Activated T-helper 1 cell treated with Interleukin-2 at 50 U/mL for 16 hours (primary cell): ENCODE results near the gene KLK3.
"Not testable (repeated sequence)": the region's sequence is repeated elsewhere in the genome, so short reads cannot be mapped to it uniquely, and the experiment has no call there.

Experiments used
- DNase-seq: peaks from one replicate; pipeline ENCODE4 v3.0.0-alpha.2; 2020; ENCODE audit warnings: low read depth

KLK3 gene

DNA sequence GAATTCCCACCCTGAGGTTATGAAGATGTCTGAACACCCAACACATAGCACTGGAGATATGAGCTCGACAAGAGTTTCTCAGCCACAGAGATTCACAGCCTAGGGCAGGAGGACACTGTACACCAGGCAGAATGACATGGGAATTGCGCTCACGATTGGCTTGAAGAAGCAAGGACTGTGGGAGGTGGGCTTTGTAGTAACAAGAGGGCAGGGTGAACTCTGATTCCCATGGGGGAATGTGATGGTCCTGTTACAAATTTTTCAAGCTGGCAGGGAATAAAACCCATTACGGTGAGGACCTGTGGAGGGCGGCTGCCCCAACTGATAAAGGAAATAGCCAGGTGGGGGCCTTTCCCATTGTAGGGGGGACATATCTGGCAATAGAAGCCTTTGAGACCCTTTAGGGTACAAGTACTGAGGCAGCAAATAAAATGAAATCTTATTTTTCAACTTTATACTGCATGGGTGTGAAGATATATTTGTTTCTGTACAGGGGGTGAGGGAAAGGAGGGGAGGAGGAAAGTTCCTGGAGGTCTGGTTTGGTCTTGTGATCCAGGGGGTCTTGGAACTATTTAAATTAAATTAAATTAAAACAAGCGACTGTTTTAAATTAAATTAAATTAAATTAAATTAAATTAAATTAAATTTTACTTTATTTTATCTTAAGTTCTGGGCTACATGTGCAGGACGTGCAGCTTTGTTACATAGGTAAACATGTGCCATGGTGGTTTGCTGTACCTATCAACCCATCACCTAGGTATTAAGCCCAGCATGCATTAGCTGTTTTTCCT lies 7.0 kb downstream of the KLK3 start:
- DNase-seq, result no peak

DNA sequence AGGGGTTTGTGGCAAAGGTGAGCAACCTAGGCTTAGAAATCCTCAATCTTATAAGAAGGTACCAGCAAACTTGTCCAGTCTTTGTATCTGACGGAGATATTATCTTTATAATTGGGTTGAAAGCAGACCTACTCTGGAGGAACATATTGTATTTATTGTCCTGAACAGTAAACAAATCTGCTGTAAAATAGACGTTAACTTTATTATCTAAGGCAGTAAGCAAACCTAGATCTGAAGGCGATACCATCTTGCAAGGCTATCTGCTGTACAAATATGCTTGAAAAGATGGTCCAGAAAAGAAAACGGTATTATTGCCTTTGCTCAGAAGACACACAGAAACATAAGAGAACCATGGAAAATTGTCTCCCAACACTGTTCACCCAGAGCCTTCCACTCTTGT lies 14.8 kb downstream of the KLK3 start:
- no peak for DNase-seq

DNA sequence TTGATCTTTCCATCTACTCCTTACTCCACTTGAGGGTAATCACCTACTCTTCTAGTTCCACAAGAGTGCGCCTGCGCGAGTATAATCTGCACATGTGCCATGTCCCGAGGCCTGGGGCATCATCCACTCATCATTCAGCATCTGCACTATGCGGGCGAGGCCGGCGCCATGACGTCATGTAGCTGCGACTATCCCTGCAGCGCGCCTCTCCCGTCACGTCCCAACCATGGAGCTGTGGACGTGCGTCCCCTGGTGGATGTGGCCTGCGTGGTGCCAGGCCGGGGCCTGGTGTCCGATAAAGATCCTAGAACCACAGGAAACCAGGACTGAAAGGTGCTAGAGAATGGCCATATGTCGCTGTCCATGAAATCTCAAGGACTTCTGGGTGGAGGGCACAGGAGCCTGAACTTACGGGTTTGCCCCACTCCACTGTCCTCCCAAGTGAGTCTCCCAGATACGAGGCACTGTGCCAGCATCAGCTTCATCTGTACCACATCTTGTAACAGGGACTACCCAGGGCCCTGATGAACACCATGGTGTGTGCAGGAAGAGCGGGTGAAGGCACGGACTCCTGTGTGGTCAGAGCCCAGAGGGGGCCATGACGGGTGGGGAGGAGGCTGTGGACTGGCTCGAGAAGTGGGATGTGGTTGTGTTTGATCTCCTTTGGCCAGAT lies 15.8 kb downstream of the KLK3 start:
- DNase-seq, result no peak

DNA sequence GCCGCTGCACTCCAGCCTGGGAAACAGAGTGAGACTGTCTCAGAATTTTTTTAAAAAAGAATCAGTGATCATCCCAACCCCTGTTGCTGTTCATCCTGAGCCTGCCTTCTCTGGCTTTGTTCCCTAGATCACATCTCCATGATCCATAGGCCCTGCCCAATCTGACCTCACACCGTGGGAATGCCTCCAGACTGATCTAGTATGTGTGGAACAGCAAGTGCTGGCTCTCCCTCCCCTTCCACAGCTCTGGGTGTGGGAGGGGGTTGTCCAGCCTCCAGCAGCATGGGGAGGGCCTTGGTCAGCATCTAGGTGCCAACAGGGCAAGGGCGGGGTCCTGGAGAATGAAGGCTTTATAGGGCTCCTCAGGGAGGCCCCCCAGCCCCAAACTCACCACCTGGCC lies 18.3 kb downstream of the KLK3 start, which contains the start of gene KLK2:
Gene KLK2, plus strand, starts transcription at position 384 of the 400 bp plus-strand sequence. CDS start 35 bp downstream, outside the sequence.
- DNase-seq, result no peak

DNA sequence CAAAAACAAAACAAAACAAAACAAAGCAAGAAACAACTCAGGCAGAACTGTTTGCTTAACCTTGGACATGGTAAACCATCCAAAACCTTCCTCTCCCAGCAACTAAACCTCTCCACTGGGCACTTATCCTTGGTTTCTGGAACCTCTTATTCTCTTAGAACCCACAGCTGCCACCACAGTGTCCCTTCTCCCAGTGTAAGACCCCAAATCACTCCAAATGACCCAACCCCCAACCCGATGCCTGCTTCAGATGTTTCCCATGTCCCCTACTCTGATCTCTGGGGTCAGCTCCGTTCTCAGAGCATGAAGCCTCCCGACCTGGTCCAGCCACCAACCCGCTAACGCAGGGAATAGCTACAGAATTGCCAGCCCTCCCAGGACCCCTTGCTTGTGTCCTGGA lies 19.5 kb downstream of the KLK3 start:
- DNase-seq, result no peak

DNA sequence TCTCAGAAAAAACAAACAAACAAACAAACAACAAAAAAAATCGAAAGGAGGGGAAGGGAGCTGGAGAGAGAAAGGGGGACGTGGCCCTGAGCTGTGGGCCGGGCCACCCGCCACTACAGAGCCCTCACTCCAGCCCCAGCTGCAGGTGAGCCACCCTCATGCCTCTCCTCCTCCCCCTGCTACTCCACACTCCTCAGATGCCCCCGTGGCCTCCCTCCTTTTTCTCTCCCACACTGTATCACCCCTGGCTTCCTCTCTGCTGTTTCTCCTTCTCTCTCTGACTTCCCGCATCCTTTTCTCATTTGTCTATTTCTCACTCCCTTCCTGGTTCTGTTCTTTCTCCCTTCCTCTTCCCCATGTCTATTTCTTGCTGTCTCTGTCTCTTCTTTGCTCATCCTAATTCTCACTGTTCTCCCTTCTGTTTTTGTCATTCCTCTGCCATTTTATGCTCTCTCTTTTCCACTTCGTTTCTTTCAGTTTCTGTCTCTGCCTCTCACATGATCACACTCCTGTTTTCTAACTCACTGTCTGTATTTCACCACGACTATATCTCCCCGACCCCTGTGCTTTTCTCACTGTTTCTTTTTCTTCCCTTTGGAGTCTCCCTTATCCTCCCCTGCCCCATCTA lies 21.2 kb downstream of the KLK3 start:
- no peak for DNase-seq

DNA sequence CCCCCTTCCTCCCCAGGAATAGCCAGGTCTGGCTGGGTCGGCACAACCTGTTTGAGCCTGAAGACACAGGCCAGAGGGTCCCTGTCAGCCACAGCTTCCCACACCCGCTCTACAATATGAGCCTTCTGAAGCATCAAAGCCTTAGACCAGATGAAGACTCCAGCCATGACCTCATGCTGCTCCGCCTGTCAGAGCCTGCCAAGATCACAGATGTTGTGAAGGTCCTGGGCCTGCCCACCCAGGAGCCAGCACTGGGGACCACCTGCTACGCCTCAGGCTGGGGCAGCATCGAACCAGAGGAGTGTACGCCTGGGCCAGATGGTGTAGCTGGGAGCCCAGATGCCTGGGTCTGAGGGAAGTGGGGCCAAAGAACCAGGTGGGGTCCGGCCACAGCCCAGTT lies 21.7 kb downstream of the KLK3 start:
- DNase-seq, result no peak

DNA sequence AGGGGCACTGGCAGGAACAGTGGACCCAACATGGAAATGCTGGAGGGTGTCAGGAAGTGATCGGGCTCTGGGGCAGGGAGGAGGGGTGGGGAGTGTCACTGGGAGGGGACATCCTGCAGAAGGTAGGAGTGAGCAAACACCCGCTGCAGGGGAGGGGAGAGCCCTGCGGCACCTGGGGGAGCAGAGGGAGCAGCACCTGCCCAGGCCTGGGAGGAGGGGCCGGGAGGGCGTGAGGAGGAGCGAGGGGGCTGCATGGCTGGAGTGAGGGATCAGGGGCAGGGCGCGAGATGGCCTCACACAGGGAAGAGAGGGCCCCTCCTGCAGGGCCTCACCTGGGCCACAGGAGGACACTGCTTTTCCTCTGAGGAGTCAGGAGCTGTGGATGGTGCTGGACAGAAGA lies 22.6 kb downstream of the KLK3 start:
- no peak for DNase-seq

DNA sequence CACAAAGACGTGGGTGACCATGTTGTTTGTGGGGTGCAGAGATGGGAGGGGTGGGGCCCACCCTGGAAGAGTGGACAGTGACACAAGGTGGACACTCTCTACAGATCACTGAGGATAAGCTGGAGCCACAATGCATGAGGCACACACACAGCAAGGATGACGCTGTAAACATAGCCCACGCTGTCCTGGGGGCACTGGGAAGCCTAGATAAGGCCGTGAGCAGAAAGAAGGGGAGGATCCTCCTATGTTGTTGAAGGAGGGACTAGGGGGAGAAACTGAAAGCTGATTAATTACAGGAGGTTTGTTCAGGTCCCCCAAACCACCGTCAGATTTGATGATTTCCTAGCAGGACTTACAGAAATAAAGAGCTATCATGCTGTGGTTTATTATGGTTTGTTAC lies 24.1 kb downstream of the KLK3 start:
- no peak for DNase-seq

DNA sequence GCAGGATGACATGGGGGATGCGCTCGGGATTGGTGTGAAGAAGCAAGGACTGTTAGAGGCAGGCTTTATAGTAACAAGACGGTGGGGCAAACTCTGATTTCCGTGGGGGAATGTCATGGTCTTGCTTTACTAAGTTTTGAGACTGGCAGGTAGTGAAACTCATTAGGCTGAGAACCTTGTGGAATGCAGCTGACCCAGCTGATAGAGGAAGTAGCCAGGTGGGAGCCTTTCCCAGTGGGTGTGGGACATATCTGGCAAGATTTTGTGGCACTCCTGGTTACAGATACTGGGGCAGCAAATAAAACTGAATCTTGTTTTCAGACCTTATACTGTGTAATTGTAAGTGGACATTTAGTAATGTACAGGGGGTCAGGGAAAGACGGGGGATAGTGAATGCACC lies 25.5 kb downstream of the KLK3 start:
- no peak for DNase-seq

DNA sequence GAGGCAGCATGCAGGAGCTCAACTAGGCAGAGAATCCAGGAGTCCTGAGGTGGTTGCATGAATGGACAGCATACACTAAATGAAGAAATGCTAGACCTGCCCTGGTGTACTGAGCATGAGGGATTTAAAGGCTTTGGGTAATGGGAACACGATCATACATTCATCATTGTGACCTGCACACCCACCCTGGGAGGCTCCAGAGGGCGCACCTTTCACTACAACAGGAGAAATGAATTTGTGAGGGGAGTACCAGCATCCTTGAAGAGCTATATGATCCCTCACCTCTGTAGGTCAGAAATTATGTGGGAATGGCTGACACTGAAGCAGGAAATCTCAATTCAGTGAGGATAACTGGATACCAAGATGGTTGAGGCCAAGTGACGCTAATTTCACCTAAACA lies 27.5 kb downstream of the KLK3 start:
- DNase-seq, result no peak

DNA sequence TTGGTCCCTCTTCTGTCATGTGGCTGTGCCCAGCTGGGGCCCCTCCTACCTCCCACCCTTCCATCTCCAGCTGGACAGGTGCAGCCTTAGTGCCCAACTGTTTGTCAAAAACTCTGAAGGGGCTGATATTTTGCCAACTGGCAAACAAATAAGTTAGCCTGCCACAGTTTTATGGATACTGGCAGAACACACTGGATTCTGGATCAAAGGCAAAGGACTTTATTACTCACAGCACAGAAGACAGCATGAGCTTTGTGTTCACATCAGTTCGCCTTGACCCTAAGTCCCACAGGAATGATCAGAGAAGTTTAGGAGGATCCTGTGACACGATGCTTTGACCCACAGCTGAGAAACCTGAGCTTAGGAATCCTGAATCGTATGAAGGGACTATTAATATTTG lies 34.9 kb downstream of the KLK3 start:
- DNase-seq, result no peak

DNA sequence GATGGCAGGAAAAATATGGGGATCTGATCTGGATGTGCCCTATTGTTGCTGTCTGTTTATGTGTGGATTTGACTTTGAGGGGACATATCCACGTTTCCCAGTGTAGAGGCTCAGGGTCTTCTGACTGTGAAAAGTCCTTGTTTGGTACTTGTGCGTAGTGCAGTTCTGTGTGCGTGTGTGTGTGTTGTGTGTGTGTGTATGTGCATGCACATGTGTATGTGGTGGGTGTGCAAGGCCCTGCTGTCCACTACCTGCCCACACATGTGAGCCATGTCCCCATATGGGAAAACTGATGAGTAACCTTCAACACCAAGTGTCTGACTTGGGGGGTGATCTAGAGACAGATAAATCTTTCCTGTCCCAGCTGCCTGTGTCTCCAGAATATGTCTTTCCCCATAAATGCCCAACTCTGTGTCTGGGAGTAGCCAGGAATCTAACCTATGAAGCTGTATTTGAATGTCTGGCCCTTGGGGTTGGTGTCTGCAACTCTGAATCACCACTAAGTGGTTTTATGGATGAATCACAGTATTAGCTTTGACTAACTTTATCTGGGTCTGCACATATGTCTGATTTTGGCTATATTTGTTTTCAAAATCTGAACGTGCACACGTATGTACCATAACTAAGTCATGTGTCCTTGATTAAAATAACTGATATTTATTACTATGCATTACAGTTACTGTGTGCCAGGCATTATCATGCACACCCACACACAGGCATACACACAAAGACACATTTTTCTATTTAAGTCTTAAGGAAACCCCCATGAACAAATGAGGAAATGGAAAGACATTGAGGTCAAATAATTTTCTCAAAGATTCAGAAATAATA lies 35.9 kb downstream of the KLK3 start:
- DNase-seq, result no peak

DNA sequence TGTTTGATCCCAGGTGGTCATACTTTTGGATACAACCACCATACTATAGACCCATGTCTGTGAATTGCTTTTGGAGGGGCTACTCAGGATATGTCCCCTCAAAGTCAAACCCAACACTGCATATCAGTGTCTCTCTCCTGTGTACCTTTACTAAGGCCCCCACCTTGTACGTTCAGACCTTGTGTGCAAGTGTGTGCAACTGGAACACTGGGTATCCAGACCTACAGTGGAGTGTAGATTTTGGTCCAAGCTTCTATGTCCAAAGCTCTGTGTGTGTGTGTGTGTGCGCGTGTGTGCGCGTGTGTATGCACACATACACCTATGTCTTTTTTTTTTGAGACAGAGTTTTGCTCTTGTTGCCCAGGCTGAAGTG lies 36.5 kb downstream of the KLK3 start:
- no peak for DNase-seq

DNA sequence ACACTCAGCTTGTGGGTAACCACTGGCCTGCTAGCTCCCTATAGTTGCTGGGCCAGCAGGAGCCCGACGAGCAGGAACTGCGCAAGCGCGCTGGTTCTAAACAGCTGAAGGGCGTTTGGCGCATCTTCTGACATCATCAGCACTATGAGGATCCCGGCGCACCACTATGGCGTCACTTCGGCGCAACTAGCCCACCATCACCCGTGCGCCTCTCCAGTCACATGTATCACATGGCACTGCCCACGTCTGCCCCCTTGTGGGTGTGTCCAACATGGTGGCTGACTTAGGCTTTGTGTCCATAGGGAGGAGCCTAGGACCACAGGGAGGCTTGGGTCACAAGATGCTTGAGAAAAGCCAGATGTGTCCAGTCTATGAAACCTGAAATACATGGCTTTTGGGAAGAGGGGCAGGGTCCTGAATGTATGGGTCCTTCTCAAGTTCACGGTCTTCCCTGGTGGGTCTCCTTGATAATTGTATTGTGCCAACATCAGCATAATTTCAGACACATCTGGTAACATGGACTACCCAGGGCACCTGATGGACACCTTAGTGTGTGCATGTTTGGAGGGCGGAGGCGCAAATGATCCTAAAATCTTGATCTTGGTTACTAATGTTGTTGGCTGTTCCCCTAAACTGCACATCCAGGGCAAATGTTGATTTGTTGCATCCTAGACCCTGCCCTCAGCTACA lies 38.5 kb downstream of the KLK3 start:
- DNase-seq, result no peak

DNA sequence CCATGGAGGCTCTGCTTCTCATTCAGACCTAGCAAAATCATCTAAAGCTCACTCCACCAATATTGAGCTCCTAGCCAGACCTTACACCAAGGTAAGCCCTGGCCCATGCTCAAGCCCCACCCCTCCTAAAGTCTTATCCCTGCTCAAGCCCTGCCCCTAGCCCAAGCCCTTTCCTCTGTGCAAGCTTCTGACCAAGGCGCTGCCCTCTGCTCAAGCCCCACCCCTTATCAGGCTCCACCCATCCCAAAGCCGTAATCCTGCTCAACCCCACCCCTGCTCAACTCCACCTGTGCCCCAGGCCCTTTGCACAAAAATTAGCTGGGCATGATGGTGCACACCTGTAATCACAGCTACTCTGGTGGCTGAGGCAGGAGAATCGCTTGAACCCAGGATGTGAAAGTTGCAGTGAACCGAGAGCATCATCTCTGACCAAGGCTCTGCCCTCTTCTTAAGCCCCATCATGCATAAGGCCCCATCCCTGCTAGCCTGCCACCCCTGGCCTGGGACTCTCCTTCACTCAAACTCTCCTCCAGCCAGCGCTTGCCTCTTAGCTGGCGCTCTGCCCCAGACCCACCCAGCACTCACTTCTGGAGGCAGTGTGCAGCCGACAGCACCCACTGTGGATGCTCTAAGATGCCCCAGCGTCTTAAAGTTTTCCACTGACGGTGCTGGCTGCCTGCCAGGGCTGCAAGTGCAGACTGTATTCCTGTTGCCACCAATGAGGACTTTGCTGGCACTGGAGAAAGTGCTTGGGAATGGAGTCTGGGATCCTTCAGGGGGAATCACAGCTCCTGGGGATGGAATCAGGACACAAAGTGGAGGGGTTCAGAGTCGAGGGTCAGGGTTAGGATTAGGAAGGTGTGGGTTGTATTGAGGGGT lies 40.0 kb downstream of the KLK3 start:
- no peak for DNase-seq

DNA sequence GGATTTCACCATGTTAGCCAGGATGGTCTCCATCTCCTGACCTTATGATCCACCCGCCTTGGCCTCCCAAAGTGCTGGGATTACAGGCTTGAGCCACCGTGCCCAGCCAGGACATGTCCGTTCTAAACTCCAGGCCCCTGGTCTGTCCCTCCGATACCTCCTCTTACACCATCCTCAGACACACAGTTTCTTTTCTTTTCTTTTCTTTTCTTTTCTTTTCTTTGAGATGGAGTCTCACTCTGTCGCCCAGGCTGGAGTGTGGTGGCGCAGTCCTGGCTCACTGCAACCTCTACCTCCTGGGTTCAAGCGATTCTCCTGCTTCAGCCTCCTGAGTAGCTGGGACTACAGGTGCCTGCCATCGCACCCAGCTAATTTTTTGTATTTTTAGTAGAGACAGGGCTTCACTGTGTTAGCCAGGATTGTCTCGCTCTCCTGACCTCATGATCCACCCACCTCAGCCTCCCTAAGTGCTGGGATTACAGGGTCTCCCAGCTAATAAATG lies 41.4 kb downstream of the KLK3 start:
- DNase-seq, result not testable (repeated sequence)

DNA sequence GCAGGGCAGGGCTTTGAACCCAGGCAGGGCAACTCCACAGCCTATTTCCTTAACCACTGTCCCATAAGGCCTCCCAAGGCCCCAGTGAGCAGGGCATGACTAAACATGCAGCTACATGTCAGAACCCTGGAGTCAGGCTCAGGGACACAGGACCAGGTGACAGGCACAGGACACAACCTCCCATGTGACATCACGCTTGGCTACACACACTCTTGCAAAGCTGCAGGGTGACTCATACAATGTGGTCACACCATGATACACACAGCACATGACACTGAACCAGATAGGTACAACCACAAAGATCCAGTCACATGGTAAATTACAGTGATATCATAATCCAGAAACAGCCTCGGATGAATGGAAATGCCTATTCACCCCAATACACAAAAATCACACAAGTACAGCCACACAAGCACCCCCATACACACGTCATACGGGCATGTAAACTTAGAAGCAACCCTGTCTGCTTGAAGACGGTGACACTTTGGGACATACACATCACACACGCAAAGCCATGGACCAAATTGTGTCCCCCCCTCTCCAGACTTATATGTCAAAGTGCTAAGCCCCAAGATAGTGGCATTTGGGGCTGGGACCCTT lies 42.0 kb downstream of the KLK3 start:
- DNase-seq, result no peak

DNA sequence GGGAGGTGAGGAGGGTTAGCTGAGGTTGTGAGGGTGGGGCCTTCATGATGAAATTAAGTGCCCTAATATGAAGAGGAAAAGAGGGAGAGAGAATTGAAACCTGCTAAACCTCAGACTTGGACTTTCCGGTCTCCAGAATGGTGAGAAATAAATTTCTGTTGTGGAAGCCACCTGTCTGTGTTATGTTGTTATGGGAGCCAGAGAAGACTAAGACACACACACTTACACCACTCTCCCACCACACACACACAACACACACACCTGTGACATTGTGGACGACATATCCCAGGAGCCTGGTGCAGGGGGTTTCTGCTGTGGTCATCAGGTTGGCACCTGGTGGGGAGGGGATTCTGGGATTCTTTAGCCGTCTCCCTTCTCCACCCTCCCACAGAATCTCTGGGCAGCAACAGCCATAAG lies 42.5 kb downstream of the KLK3 start:
- DNase-seq, result no peak

DNA sequence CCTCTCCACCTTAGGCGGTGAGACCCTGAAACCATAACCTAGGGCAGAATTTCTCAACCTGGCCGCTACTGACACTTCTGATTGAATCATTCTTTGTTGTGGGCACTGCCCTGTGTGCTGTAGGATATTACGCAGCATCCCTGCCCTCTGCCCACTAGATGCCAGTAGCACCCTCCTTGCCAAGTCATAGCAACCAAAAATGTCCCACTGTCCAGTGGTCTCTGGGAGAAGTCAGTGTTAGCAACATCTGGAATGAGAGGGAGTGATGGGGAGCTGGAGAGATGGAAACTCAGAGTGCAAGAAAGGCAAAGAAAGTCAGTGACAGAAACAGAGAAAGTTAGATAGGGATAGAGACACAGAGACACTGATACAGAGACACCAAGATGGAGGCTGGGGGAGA lies 42.9 kb downstream of the KLK3 start:
- no peak for DNase-seq
